Upper lobe of left lung (tissue), 4 donors: ENCODE measurements around the gene NFIB.

Experiments used
- CTCF ChIP-seq, 6 experiments: fragments of 450-650 bp in 4 of 6; fragments of 200-600 bp in 2 of 6; sonication (generic) in 2 of 6; IDR thresholded peaks; one replicate each; pipeline ENCODE4 v1.5.1; 2016 to 2019; ENCODE audit warnings: antibody characterized with exemption in 6 of 6
- POLR2A ChIP-seq, 4 donors: fragments of 450-650 bp; IDR thresholded peaks; one replicate each; pipeline ENCODE4 v1.5.1; 2016 to 2017; ENCODE audit warnings: antibody characterized with exemption in 4 of 4, mild to moderate bottlenecking in 2 of 4

- peak in 4 of 6 experiments; percentile 23 to 58 (median 36) for TF ChIP-seq CTCF (IDR thresholded peaks at IDR 0.05)
- TF ChIP-seq POLR2A (IDR thresholded peaks at IDR 0.05): peak in 3 of 4 donors; percentile 59 to 79 (median 76)
These were observed 1.3 kb upstream of the NFIB start for GRCh38 chr9:14314929-14315874.
